Measurements from ENCODE around the gene CRTAC1. TPM values are rescaled to one million over a fixed set of nuclear protein-coding genes. Genes with fewer than 3 reads are reported as not detected.

CRTAC1 gene
- total RNA-seq, 1 donor = not detected

DNA sequence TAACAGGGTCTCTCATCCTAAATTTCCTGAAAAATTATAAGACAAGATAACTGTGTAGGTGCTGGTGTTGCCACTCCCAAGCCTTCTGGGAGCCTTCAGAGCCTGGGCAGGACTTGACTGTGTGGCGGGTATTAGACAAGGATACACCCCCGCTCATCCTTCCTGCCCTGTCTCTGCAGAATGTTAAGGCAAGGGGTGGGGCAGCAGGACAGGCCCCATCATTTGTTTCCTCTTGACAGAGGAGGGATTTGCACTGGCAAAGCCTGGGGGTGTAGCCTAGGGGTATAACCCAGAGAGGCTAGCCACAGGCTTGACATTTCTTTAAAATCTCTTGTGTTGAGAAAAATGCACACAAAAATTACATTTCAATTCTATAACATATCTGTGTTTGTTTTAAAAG, 117.2 kb downstream of the CRTAC1 start:
- Histone ChIP-seq H3K27me3 (ENCODE audit: insufficient read depth, low read length) (no peaks in the 10 kb centered on the region), H3K9me3 (ENCODE audit: low read depth, low read length) (no peaks in the 10 kb centered on the region), H3K4me3 (ENCODE audit: low read length) (no peak overlapping the region), H3K4me1 (ENCODE audit: insufficient read depth, low read length) (no peaks in the 10 kb centered on the region)

DNA sequence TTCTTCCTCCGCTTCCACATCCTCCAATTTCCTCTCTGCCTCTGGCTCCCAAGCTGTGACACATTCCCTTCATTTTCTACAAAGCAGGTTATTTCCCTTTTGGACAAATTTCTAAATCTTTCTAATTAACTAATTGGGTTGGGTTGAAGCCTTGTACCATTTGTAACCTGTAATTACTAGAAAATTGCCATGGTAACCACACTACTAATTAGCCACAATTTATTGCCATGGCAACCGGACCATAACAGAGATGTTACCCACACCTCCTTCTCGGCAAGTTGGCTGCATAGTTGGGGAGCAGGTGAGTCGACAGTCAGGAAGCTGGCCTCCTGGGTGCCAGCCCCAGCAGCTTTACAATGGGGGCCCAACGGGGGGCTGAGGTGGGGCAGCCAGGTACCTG, 119.2 kb downstream of the CRTAC1 start:
- no peaks in the 10 kb centered on the region for H3K9me3 ChIP-seq (ENCODE audit: low read depth, low read length)
- H3K4me3 ChIP-seq (ENCODE audit: low read length) = no peak overlapping the region
- H3K27me3 ChIP-seq (ENCODE audit: insufficient read depth, low read length) = no peaks in the 10 kb centered on the region
- no peaks in the 10 kb centered on the region for H3K4me1 ChIP-seq (ENCODE audit: insufficient read depth, low read length)

DNA sequence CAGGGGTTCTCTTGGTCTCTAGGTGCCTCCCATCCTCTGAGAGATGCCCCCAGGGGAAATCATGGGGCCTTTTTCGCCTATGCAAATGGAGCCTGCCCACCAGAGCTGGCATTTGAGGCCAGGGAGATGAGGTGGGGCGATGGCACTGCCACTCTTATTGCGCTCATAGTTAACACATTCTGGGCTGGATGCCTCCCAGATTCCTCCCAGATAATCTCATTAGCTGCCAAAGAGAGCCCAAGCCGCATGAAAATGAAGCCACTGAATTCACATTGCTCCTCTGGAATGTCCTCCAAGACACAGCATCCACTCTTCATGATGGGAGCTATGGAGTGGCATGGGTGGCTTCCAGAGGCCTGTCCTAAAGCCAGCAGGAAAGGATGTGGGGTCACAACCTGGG, 119.8 kb downstream of the CRTAC1 start:
- H3K9me3 ChIP-seq (ENCODE audit: low read depth, low read length) = no peaks in the 10 kb centered on the region
- H3K4me3 ChIP-seq (ENCODE audit: low read length) = no peak overlapping the region
- no peaks in the 10 kb centered on the region for H3K27me3 ChIP-seq (ENCODE audit: insufficient read depth, low read length)
- no peaks in the 10 kb centered on the region for H3K4me1 ChIP-seq (ENCODE audit: insufficient read depth, low read length)

GRCh38 chr10:97907830-97908229, 122.6 kb downstream of the CRTAC1 start:
- H3K27me3 ChIP-seq (ENCODE audit: insufficient read depth, low read length) = no peaks in the 10 kb centered on the region
- H3K4me1 ChIP-seq (ENCODE audit: insufficient read depth, low read length) = no peaks in the 10 kb centered on the region
- no peaks in the 10 kb centered on the region for H3K9me3 ChIP-seq (ENCODE audit: low read depth, low read length)
- no peak overlapping the region for H3K4me3 ChIP-seq (ENCODE audit: low read length)

- no peaks in the 10 kb centered on the region for H3K27me3 ChIP-seq (ENCODE audit: insufficient read depth, low read length)
- no peaks in the 10 kb centered on the region for H3K4me1 ChIP-seq (ENCODE audit: insufficient read depth, low read length)
- no peaks in the 10 kb centered on the region for H3K9me3 ChIP-seq (ENCODE audit: low read depth, low read length)
- H3K4me3 ChIP-seq (ENCODE audit: low read length) = no peak overlapping the region
These were observed 123.2 kb downstream of the CRTAC1 start for GRCh38 chr10:97907211-97907610.

GRCh38 chr10:97905276-97905675, 125.1 kb downstream of the CRTAC1 start:
- Histone ChIP-seq H3K4me3 (ENCODE audit: low read length) (no peak overlapping the region), H3K9me3 (ENCODE audit: low read depth, low read length) (no peaks in the 10 kb centered on the region), H3K27me3 (ENCODE audit: insufficient read depth, low read length) (no peaks in the 10 kb centered on the region), H3K4me1 (ENCODE audit: insufficient read depth, low read length) (no peaks in the 10 kb centered on the region)

GRCh38 chr10:97904576-97904975, 125.8 kb downstream of the CRTAC1 start:
- no peaks in the 10 kb centered on the region for H3K4me1 ChIP-seq (ENCODE audit: insufficient read depth, low read length)

DNA sequence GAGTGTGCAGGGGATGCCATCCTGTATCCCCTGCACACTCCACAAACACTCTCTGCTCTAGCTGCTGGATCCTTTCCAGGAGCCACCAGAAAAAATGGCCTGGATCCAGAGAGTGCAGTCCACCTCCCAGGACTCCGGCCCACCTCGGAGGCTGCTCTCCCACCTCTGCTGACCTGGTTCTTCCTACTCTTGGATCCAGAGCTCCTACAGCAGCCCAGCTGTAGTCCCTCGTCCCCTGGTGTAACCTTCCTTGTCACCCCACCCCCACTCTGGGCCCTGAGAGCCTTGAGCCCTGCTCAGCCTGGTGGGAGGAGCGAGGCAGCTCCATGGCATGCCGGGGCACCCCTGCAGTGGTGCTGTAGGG, 126.4 kb downstream of the CRTAC1 start:
- H3K9me3 ChIP-seq (ENCODE audit: low read depth, low read length) = no peaks in the 10 kb centered on the region
- H3K4me1 ChIP-seq (ENCODE audit: insufficient read depth, low read length) = no peaks in the 10 kb centered on the region
- no peaks in the 10 kb centered on the region for H3K27me3 ChIP-seq (ENCODE audit: insufficient read depth, low read length)
- H3K4me3 ChIP-seq (ENCODE audit: low read length) = no peak overlapping the region

More at GRCh38 chr10:97904576-97904975, 125.8 kb downstream of the CRTAC1 start:
- H3K27me3 ChIP-seq (ENCODE audit: insufficient read depth, low read length) = no peaks in the 10 kb centered on the region
- H3K4me3 ChIP-seq (ENCODE audit: low read length) = no peak overlapping the region
- H3K9me3 ChIP-seq (ENCODE audit: low read depth, low read length) = no peaks in the 10 kb centered on the region

- Histone ChIP-seq H3K27me3 (ENCODE audit: insufficient read depth, low read length) (no peaks in the 10 kb centered on the region), H3K9me3 (ENCODE audit: low read depth, low read length) (no peaks in the 10 kb centered on the region), H3K4me1 (ENCODE audit: insufficient read depth, low read length) (no peaks in the 10 kb centered on the region), H3K4me3 (ENCODE audit: low read length) (no peak overlapping the region)
These were observed 127.0 kb downstream of the CRTAC1 start for GRCh38 chr10:97903128-97904017.

- H3K27me3 ChIP-seq (ENCODE audit: insufficient read depth, low read length) = no peaks in the 10 kb centered on the region
- H3K4me3 ChIP-seq (ENCODE audit: low read length) = no peak overlapping the region
- no peaks in the 10 kb centered on the region for H3K4me1 ChIP-seq (ENCODE audit: insufficient read depth, low read length)
- H3K9me3 ChIP-seq (ENCODE audit: low read depth, low read length) = no peaks in the 10 kb centered on the region
These were observed 129.0 kb downstream of the CRTAC1 start for GRCh38 chr10:97901381-97901780.

DNA sequence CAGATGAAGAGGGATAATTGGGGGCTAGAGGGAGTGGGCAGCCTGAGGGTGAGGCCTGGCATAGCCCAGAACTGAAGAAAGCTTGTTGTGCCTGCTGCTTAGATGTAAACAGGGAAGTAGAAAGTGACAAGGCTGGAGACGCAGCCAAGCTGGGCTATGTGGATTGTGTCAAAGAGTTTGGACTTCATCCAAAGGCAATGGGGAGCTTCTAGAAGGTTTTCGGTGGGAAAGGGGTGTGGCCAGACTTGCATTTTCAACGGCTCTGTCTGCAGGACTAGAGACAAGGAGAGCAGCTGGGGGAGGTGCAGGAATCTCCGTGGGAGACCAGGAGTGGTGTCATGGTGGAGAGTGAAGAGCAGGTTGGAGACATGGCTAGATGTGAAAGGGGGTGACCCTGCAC, 132.0 kb downstream of the CRTAC1 start:
- Histone ChIP-seq H3K4me3 (ENCODE audit: low read length) (no peak overlapping the region), H3K27me3 (ENCODE audit: insufficient read depth, low read length) (no peaks in the 10 kb centered on the region), H3K4me1 (ENCODE audit: insufficient read depth, low read length) (no peaks in the 10 kb centered on the region), H3K9me3 (ENCODE audit: low read depth, low read length) (no peaks in the 10 kb centered on the region)

GRCh38 chr10:97896756-97897358, 133.6 kb downstream of the CRTAC1 start:
- Histone ChIP-seq H3K4me1 (ENCODE audit: insufficient read depth, low read length) (no peaks in the 10 kb centered on the region), H3K4me3 (ENCODE audit: low read length) (no peak overlapping the region), H3K9me3 (ENCODE audit: low read depth, low read length) (no peaks in the 10 kb centered on the region), H3K27me3 (ENCODE audit: insufficient read depth, low read length) (no peaks in the 10 kb centered on the region)

- H3K9me3 ChIP-seq (ENCODE audit: low read depth, low read length) = no peaks in the 10 kb centered on the region
- H3K27me3 ChIP-seq (ENCODE audit: insufficient read depth, low read length) = no peaks in the 10 kb centered on the region
- no peaks in the 10 kb centered on the region for H3K4me1 ChIP-seq (ENCODE audit: insufficient read depth, low read length)
- no peak overlapping the region for H3K4me3 ChIP-seq (ENCODE audit: low read length)
These were observed 134.5 kb downstream of the CRTAC1 start for GRCh38 chr10:97895915-97896314.

GRCh38 chr10:97895084-97895483, 135.3 kb downstream of the CRTAC1 start:
- Histone ChIP-seq H3K27me3 (ENCODE audit: insufficient read depth, low read length) (no peaks in the 10 kb centered on the region), H3K9me3 (ENCODE audit: low read depth, low read length) (no peaks in the 10 kb centered on the region), H3K4me3 (ENCODE audit: low read length) (no peak overlapping the region), H3K4me1 (ENCODE audit: insufficient read depth, low read length) (no peaks in the 10 kb centered on the region)

GRCh38 chr10:97894092-97894491, 136.3 kb downstream of the CRTAC1 start:
- Histone ChIP-seq H3K4me1 (ENCODE audit: insufficient read depth, low read length) (no peaks in the 10 kb centered on the region), H3K27me3 (ENCODE audit: insufficient read depth, low read length) (no peaks in the 10 kb centered on the region), H3K9me3 (ENCODE audit: low read depth, low read length) (no peaks in the 10 kb centered on the region), H3K4me3 (ENCODE audit: low read length) (no peak overlapping the region)

- Histone ChIP-seq H3K4me1 (ENCODE audit: insufficient read depth, low read length) (no peaks in the 10 kb centered on the region), H3K9me3 (ENCODE audit: low read depth, low read length) (no peaks in the 10 kb centered on the region), H3K27me3 (ENCODE audit: insufficient read depth, low read length) (no peaks in the 10 kb centered on the region), H3K4me3 (ENCODE audit: low read length) (no peak overlapping the region)
These were observed 137.5 kb downstream of the CRTAC1 start for GRCh38 chr10:97892939-97893338.

Measured in mononuclear cell (primary cell).